ENCODE measurements around the gene GRIP2. TPM values are rescaled to one million over a fixed set of nuclear protein-coding genes. Genes with fewer than 3 reads are reported as not detected.

Gene GRIP2
- total RNA-seq, 1 donor: 1.4 TPM

DNA sequence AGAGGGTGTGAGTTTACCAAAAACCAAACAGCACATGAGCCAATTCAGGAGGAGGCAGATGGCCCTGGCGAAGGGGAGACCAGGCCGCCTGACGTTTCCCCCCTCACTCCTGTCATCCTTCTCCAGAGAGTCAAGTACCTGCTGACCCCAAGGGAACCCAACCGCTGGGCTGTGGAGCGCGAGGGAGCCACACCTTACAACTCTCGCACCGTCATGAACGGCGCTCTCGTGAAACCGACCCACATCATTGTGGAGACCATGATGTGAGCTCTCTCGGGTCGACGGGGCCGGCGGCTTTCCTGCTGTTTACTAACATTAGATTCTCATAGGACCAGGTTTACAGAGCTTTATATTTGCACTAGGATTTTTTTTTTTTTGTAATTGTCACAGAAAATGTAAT lies 55.4 kb downstream of the GRIP2 start:
- H3K79me2 ChIP-seq (ENCODE audit: insufficient read depth, low read length): no peaks in the 10 kb centered on the region
- H4K20me1 ChIP-seq (ENCODE audit: insufficient read depth, low read length): no peaks in the 10 kb centered on the region
- no peak overlapping the region for H2AFZ ChIP-seq (ENCODE audit: low read length)
- no peak overlapping the region for H3K4me2 ChIP-seq (ENCODE audit: insufficient read depth, low read length)
- DNase-seq (ENCODE audit: insufficient read length, low spot score, missing footprints): no peak
- no peak overlapping the region for H3K27ac ChIP-seq (ENCODE audit: low read depth, low read length)
- TF ChIP-seq, protein P1, sequence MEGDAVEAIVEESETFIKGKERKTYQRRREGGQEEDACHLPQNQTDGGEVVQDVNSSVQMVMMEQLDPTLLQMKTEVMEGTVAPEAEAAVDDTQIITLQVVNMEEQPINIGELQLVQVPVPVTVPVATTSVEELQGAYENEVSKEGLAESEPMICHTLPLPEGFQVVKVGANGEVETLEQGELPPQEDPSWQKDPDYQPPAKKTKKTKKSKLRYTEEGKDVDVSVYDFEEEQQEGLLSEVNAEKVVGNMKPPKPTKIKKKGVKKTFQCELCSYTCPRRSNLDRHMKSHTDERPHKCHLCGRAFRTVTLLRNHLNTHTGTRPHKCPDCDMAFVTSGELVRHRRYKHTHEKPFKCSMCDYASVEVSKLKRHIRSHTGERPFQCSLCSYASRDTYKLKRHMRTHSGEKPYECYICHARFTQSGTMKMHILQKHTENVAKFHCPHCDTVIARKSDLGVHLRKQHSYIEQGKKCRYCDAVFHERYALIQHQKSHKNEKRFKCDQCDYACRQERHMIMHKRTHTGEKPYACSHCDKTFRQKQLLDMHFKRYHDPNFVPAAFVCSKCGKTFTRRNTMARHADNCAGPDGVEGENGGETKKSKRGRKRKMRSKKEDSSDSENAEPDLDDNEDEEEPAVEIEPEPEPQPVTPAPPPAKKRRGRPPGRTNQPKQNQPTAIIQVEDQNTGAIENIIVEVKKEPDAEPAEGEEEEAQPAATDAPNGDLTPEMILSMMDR (IDR thresholded peaks at IDR 0.05; ENCODE audit: extremely low read depth, low read depth, low read length): no peak
- H3K4me3 ChIP-seq (ENCODE audit: insufficient read depth, low read length): no peak overlapping the region
- H3K9me3 ChIP-seq (ENCODE audit: low read depth, low read length): no peaks in the 10 kb centered on the region
- H3K27me3 ChIP-seq (ENCODE audit: insufficient read depth, low read length): no peaks in the 10 kb centered on the region
- H3K4me1 ChIP-seq (ENCODE audit: insufficient read depth, low read length): peaks cover 4% of the 10 kb centered on the region
- H3K36me3 ChIP-seq (ENCODE audit: insufficient read depth, low read length): peaks cover 86% of the 10 kb centered on the region

DNA sequence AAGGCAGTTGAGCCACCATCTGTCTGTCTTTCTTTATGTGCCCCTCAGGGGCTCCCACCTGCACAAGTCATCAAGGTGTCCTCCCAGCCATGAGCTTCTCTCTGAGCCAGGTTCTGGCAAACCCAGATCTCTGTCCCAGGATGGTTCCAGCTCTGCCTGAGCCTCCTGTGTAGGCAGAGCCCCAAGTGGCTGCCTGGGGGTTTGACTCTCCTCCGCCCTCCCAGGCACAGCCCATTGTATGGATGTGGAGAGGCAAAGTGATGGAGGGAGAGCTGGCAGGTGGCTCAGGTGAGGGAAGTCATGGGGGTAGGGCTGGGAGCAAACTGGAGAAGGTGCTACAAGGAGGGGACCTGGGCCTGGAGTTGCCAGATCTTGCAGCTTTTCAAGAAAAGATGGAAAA lies 56.9 kb downstream of the GRIP2 start:
- H2AFZ ChIP-seq (ENCODE audit: low read length): no peak overlapping the region
- H3K4me3 ChIP-seq (ENCODE audit: insufficient read depth, low read length): no peak overlapping the region
- no peaks in the 10 kb centered on the region for H3K9me3 ChIP-seq (ENCODE audit: low read depth, low read length)
- no peaks in the 10 kb centered on the region for H3K79me2 ChIP-seq (ENCODE audit: insufficient read depth, low read length)
- peaks cover 6% of the 10 kb centered on the region for H3K4me1 ChIP-seq (ENCODE audit: insufficient read depth, low read length)
- TF ChIP-seq, protein P1 (IDR thresholded peaks at IDR 0.05; ENCODE audit: extremely low read depth, low read depth, low read length): no peak
- H3K27me3 ChIP-seq (ENCODE audit: insufficient read depth, low read length): no peaks in the 10 kb centered on the region
- no peak overlapping the region for H3K4me2 ChIP-seq (ENCODE audit: insufficient read depth, low read length)
- H4K20me1 ChIP-seq (ENCODE audit: insufficient read depth, low read length): no peaks in the 10 kb centered on the region
- H3K27ac ChIP-seq (ENCODE audit: low read depth, low read length): no peak overlapping the region
- peak; percentile 4 for DNase-seq (ENCODE audit: insufficient read length, low spot score, missing footprints)
- peaks cover 94% of the 10 kb centered on the region for H3K36me3 ChIP-seq (ENCODE audit: insufficient read depth, low read length)

DNA sequence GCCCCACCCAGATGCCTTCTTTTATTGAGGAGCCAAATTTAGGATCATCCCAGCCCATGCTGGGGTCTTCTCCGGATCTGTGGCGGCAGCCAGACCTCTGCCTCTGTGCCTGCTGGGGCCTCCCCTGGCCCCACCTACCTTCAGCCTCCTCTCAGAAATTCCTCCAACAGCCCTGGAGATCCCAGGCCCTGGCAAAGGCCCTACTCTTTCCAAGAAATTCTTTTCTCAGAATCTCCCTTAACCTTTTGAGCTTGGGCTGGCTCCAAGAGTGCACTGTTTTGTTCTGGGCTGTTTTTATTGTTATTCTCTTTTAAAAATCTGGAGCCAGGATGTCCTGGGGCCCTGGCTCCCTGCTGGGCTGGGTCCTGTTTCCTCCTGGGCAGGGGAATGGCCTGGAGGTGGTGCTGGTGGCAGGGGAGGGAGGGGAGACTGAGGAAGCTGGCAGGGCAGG lies 57.8 kb downstream of the GRIP2 start:
- DNase-seq (ENCODE audit: insufficient read length, low spot score, missing footprints): peak; percentile 71
- Histone ChIP-seq H4K20me1 (ENCODE audit: insufficient read depth, low read length) (no peaks in the 10 kb centered on the region), H3K27ac (ENCODE audit: low read depth, low read length) (peak overlapping the region; percentile 32), H3K4me1 (ENCODE audit: insufficient read depth, low read length) (peaks cover 6% of the 10 kb centered on the region), H3K36me3 (ENCODE audit: insufficient read depth, low read length) (peaks cover 99% of the 10 kb centered on the region), H3K27me3 (ENCODE audit: insufficient read depth, low read length) (no peaks in the 10 kb centered on the region), H3K4me3 (ENCODE audit: insufficient read depth, low read length) (no peak overlapping the region), H2AFZ (ENCODE audit: low read length) (no peak overlapping the region), H3K79me2 (ENCODE audit: insufficient read depth, low read length) (no peaks in the 10 kb centered on the region), H3K4me2 (ENCODE audit: insufficient read depth, low read length) (no peak overlapping the region), H3K9me3 (ENCODE audit: low read depth, low read length) (no peaks in the 10 kb centered on the region)
- TF ChIP-seq, protein P1 (IDR thresholded peaks at IDR 0.05; ENCODE audit: extremely low read depth, low read depth, low read length): no peak

- Histone ChIP-seq H3K4me1 (ENCODE audit: insufficient read depth, low read length) (peaks cover 6% of the 10 kb centered on the region), H3K27me3 (ENCODE audit: insufficient read depth, low read length) (no peaks in the 10 kb centered on the region), H3K4me2 (ENCODE audit: insufficient read depth, low read length) (no peak overlapping the region), H2AFZ (ENCODE audit: low read length) (no peak overlapping the region), H3K9me3 (ENCODE audit: low read depth, low read length) (no peaks in the 10 kb centered on the region), H3K4me3 (ENCODE audit: insufficient read depth, low read length) (no peak overlapping the region), H3K79me2 (ENCODE audit: insufficient read depth, low read length) (no peaks in the 10 kb centered on the region), H4K20me1 (ENCODE audit: insufficient read depth, low read length) (no peaks in the 10 kb centered on the region), H3K36me3 (ENCODE audit: insufficient read depth, low read length) (peaks cover 99% of the 10 kb centered on the region), H3K27ac (ENCODE audit: low read depth, low read length) (peak overlapping the region; percentile 32)
- TF ChIP-seq, protein P1 (IDR thresholded peaks at IDR 0.05; ENCODE audit: extremely low read depth, low read depth, low read length): no peak
- DNase-seq (ENCODE audit: insufficient read length, low spot score, missing footprints): peak; percentile 29
Observed at GRCh38 chr3:14481646-14482036, 58.5 kb downstream of the GRIP2 start.

Measured in osteoblast (primary cell).